GM19238 (cell line): ENCODE data around the gene EMILIN2.

Experiments used
- DNase-seq: peaks from one replicate; pipeline ENCODE4 v3.0.0; 2011; ENCODE audit warnings: low spot score; ENCODE audit not compliant: insufficient read length

The EMILIN2 gene

DNA sequence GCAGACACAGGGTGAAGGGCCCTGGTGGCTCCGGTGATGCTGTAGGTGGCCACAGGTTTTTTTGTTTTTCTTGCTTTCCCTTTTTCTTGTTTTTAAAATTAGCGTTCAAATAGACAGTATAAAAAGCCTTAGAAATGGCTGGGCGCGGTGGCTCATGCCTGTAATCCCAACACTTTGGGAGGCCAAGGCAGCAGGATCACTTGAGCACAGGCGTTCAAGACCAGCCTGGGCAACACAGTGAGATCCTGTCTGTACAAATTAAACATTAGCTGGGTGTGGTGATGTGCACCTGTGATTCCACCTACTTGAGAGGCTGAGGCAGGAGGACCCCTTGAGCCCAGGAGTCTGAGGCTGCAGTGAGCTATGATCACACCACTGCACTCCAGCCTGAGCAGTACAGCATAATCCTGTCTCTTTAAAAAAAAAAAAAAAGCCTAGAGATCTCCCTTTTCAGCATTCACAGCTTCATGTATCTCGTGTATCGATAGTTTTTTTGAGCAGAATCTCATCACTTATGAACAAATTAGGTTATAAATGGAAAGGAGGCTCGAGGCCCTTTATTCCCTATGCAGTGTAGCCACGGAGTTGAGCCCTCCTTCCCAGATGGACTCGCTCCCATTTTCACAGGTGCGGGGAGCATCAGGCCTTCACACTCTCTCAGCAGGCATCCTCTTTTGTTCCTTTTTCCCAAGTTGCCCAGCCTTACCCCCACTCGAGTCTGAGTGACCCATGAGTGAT is 50.8 kb downstream of the EMILIN2 start:
- DNase-seq, result no peak

DNA sequence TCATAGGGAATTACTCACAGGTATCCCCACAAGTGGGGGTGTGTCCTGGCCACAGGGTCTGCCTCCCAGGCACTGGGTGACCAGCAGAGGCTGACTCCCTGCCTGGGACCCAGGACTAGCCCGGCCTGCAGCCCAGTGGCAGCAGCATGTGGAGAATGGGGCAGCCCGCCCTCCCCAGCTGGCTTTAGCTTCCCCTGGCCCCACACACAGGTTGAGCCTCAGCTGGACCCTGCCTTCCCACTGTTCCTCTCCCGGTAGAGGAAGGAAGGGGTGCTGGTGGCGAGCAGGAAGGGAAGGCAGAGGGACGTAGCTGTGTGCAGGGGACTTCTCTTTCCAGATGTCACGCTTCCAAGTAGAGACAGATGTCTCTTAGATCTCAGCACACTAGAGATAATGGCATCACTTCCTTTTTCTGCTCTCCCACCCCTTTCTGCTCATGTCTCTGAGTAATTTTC is 51.4 kb downstream of the EMILIN2 start:
- DNase-seq, result no peak

DNA sequence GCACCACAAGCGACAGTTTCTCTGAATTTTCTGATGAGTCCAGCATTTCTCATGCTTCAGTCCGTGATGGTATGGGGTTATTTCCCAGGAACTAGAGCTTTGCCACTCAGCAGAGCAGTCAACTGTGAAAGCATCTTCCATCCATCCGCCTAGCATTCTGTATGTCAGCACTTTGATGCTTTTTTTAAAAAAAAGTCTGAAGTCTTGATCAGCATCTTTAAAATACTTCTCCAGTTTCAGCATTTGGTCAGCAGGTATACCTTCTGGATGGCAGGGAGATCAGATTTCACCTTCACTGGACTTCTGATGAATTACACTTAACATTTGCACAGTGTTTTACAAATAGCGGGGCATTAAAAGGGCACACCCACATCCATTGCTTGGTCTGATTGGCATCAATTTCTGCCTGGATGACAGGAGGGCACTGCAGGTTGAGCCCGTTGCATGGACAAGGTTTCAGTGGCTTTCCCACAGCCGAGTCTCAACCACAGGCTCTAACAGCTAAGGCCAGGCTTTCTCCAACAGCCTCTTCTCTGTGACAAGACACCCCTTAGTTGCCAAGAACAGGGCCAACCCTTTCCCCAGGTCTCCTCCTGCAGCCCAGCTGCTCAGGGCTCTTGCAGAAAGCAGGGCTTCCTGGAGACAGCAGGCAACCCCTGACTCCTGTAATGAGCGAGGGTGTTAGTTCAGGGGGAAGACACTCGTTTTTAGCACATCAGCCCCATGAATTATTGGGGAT is 54.0 kb downstream of the EMILIN2 start:
- no peak for DNase-seq

DNA sequence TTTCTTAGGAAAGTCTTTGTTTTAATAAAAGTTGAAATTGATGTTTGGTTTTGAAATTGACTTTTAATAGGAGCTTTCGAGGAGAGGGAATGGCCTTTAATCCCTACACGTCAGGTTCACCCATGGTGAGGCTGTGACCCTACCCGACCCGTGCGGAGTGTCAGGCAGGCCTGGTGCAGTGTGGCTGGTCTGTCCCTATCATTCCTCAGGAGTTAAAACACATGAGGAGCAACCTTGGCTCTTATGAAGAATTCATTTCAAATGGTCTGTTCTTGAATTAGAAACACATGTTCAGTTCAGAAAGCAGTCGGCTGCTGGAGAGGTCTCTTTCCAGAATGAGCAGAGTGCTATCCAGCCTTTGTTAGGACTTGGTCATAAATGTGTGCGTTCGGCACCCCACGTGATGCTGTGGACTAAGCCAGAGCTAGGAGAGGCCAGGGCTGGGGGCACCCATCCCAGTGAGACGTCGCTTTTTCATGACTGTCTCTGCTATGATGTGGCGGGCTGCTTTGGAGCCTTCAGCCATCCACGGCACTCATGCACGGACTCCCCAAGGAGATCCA is 54.7 kb downstream of the EMILIN2 start:
- DNase-seq, result no peak

DNA sequence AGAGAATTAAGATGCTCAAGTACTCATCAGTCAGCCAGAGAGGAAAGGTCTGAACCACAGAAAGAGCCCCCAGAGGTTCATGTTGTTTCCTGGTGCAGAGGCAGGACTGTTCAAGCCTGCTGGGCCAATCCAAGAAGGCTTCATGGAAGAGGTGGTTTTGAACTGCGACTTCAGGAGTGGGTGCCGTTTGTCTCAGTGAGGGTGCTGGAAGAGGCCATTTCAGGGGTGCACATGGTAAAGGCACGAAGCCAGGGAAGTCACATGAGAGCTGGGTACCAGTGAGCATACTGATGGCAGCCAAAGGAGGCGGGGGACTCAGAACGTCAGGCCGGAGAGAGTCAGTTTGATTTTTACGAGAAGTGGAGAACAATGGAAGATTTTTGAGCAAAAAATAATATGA is 55.5 kb downstream of the EMILIN2 start:
- DNase-seq, result no peak

DNA sequence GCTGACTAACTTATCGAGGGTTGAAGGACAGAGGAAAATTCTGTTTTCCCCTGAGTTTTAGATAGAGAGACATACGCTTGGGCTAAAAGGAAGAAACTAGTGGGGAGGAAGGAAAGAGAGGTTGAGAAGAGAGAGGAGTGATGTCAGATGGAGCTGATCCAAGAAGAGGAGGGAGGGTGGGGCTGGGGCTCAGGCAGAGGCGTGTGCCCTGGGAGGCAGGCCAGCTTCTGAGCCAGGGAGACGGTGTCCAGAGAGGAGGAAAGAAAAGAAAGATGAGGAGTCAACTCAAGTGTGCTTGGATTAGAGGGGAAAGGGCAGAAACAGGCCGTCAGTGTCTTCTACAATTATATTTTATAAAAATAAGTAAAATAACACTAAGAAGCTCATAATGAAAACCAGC is 56.2 kb downstream of the EMILIN2 start:
- DNase-seq, result no peak

DNA sequence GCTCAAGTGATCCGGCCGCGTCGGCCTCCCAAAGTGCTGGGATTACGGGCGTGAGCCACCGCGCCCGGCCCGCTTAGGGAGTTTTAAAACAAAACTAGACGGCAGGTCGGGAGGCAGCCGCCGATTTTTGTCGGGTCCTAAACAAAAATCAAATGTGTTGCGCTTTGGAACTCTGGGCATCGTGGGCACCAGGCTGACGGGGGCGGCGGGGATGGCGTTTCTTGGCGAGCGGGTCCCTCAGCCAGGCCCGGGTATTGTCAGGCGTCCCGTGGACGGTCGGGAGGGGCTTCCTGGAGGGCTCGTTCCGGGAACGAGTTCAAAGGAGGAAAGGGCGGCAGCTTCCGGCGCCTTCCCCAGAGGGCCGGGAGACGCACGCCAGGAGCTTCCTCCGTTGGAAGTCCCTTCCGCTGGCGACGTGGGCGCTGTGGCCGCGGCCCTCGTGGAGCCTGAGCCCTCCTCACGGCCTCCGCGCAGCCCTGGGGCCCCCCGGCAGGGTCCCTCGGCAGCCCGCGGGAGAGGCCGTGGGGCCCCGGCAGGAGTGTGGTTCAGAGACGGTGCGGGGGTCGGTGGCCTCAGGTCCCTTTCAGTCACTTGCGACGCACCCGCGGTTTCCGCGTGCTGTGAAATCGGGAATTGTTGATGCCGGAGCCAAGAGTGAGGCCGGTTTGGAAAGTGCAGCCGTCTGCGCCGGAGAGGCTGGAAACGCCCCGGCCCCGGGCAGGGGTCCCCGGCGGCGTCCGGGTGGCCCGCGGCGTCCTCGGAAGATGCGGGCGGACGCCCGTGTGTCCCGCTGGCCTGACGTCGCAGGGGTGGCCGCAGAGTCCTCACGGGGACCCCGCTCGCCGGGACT is 59.3 kb downstream of the EMILIN2 start:
- peak; percentile 69 for DNase-seq

DNA sequence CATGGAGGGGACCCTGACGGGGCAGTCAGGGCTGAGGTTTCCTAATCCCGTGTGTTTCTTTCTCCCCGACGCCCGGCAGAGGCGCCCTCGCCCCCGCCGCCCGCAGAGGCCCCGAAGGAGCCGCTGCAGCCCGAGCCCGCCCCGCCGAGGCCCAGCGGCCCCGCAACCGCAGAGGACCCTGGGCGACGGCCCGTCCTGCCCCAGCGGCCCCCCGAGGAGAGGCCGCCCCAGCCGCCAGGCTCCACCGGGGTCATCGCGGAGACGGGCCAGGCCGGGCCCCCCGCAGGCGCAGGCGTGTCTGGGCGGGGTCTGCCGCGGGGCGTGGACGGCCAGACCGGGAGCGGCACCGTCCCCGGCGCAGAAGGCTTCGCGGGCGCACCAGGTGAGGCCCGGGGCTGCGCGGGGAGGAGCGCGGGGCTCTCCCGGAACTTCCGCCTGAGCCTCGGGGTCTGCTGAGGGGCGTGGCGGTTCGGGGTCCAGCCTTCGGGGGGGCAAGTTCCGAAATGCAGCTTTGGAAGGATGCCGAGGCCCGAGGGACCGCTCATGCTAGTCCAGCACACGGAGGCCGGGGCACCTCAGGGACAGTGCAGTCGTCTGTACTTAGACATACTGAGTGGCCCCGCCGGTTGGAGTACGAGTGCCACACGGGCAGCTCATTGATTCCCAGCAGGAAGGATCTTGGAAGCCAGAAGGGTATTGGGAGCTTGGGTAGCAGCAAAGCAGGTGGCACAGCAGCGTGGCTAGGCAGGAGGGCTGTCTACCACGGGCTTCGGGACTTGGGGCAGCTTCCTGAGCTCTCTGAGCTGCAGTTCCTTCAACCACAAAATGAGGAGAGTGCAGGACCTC is 60.1 kb downstream of the EMILIN2 start:
- DNase-seq, result peak; percentile 72

DNA sequence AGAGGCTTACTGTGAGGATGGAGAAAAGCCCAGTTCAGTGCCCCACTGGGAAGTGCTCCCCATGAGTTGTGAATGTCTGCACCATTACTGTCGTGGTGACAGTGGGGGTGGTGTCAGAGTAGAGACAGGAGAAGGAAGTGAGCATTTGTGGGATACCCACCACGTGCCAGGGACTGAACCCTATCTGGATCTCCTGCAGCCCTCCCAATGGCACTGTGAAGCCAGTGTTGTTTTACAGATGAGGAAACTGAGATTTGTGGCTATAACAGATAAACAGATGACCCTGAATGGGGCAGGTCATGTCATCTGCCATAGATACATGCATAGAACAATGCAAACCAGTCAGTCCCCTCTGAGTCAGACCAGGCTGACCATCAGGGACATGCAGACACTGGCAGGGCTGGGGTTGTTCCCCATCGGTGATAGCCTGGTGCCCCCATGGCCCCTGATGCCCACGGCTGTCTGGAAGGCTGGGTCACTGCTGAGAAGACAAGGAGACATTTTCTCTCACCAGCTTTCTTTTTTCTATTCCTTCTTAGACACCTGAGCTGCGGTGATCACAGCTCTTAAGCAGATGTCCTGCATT is 60.8 kb downstream of the EMILIN2 start:
- no peak for DNase-seq

DNA sequence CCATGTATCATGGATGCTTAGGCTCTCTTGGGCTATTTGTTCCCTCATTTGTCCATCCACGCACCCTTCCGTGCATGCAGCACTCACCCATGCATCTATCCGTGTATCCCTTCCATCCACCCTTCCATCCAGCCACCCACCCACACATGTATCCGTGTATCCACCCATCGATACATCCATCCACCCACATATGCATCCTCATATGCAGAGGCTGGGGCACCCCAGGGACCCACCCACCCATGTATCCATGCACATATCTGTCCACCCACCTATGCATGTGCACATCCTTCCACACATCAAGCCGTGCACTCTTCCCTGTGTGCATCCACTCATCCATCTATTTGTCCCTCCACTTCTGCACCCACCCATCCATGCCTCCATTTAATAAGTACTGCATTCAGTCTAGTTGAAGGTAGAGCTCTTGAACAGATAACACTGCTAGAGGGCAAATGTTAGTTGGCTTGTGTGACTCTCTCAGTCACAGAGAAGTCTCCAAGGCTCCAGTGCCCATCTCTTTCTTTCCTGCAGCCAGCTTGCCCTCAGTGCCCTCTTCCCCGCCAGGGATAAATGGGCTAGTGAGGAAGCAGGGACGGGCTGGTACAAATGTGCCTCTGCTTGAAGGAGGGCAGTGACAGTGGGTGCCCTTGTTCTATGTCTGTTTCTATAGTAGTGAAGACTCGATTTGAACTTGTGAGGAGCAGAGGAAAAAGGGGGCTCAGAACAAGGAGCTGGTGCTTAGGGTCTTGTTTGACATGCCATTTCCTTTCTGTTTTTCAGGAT is 61.5 kb downstream of the EMILIN2 start:
- no peak for DNase-seq

DNA sequence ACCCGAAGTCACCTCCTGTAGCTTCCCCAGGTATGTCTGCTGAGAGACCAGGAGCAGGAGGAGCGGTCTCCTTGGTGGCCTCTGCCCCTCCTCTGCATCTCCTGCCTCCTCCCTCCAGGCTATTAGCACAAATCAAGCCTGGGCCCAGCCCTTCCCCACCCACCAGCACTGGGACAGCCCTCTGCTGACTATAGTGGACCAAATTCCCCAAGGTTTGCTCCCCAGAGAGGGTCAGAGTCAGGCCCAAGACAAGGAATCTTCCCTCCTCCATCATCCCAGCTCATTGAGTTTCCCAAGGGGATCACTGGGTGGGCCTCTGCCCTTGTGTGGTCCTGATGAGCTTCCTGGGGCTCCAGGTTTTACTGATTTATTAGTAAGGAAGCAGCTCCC is 62.1 kb downstream of the EMILIN2 start:
- DNase-seq, result no peak

DNA sequence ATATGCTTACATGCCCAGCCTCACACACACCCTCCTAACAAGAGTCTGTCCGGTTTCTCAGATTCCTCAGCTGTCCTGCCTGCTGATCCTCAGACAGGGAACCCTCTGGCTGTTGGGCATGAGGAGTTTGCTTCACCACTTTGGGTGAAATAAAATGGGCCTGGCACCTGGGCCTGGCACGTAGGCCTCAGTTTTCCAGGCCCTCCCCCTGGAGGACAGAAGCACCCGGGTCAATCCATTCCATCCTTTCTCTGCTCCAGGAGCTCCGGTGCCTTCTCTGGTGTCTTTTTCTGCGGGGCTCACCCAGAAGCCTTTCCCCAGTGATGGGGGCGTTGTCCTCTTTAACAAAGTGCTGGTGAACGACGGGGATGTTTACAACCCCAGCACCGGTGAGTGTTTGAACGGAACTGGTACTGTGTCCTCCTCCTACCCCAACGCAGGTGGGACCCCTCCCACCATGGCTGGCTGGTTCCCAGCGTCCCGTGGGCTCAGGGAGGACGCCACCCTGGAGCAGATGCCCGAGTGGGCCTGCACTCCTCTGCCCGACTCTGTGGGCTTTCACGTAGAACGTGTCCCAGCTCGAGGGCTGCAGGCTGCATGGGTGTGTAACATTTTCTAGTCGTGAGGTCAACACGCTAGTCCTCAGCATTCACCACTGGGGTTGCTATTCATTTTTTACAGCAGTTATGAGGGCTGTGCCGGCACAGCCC is 62.8 kb downstream of the EMILIN2 start:
- DNase-seq, result no peak

DNA sequence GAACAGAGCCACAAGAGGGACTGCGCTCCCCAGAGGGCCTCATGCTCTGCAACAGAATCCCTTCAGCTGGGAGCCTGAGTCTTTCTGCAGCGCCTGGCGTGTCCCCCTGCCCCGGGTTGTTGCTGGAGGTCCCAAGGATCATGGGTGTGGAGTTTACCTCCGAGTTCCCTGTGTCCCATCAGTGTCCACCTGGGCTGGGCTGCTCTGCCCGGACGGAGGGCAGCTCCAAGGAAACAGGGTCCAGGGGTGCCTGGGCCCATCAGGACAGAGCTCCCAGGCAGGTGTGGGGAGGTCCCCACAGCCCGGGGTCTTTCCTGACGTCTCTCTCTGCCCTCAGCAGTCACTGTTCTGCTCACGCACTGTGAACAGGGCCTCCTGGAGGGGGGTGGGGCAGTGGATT is 63.5 kb downstream of the EMILIN2 start:
- DNase-seq, result no peak

DNA sequence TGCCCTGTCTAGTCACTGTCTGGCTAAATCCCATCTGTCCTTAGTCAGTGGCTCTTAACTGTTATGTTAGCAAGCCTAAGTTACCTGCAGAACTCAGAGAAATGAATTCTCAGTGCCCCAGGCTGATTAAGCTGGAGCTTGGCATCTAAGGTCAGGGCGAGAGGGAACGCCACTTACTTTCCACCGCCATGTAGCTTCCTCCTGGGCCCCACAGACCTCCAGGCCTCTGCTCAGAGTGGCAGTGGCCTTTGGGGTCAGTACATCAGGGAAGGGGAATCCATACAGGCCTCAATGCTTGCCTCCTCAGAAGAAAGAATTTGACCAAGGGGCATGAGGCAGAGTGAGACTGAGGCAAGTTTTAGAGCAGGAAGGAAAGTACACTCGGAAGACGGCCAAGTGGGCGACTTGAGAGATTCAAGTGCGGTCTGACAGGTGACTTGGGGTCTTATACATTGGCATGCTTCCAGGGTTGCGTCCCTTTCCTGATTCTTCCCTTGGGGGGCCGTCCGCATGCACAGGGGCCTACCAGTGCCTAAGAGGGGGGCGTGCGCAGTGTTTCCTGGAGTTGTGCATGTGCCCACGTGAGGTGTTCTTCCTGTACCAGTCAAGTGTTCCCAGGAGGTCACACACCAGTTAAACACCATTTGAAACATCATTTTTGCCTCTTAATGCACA is 64.1 kb downstream of the EMILIN2 start:
- DNase-seq, result no peak

DNA sequence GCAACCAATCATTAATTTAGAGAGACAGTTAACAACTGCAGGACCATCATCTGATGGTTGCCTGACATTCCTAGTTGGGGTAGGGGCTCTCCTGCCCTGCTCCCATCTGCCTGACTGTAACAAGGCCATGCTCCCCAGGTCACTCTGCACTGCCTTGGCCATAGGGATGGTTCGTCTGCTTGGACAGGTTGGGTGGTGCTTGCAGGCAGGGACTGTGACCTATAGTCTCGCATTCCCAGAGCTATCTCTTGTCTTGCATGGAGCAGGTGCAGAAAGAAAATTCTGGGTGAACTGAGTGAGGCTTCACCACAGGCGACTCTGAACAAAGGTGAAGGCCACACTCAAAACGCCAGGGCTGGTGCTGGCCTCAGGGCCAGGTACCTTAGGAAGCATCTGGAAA is 64.7 kb downstream of the EMILIN2 start:
- DNase-seq, result no peak

DNA sequence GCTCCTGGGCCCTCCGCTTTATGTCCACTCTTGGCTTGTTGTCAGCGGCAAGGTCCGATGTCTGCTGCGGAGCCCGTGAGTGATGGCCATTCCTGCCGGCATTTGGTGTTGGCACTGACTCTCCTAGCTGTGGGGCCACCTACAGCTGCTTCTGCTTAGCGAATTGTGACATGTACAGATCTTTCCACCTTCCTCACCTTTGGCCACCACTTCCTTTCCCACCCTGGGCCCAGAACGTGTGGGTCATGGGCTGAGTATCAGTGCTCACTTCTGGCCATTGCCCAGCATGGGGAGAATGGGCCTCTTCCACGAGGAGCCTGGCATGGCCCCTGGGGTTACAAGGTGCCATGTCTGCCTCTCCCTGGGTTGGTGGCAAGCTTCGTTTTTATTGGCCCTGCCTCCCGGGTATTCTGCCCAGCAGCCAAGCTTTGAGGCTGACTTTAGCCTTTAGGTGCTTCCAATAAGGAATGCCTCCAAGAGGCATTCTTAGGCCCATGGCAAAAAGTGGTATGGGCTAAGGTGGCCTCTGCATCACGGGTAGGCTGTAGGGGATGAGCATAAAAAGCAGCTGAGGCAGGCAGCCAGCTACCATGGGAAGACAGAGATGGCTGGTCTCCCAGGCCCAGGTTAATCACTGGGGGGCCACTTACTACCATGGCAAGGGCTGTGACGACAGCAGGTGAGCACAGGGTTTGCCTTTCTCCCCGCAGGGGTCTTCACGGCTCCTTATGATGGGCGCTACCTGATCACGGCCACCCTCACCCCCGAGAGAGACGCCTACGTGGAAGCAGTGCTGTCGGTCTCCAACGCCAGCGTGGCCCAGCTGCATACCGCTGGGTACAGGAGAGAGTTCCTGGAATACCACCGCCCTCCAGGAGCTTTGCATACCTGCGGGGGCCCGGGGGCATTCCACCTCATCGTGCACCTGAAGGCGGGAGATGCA is 65.8 kb downstream of the EMILIN2 start:
- DNase-seq, result no peak

DNA sequence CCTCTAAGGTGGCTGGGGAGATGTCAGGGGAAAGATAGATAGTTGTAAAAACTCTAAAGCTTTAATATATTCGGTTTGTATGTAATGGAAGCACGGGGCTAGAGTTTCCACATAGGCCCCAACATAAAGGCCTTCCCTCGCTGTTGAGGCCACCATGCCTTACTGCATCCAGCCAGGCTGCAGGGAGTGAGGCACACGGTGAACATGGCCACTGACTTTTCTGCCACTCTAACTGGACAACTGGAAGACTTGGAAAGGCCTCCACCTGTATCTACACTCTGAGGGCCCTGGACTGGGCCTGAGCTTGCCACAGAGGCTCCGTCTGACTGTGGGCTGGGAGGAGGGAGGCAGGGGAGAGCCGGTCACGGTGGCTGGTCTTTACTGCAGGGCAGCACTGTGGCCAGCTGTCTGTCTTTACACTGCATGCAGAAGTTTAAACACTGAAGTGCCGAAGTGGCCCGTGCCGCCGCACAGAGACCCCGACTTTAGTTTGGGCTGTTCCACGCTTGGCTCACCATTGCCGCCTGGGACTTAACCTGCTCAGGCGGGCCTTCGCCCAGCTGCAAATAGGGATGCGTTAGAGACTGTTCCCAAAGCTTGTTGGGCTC is 66.7 kb downstream of the EMILIN2 start:
- no peak for DNase-seq
